Stimulated activated CD4-positive, alpha-beta T cell treated with anti-CD3 and anti-CD28 coated beads, TNF-alpha, amount 100 ng/mL, for 24 hours (primary cell): ENCODE results near the gene LRRC8C.
"Not testable (repeated sequence)": the region's sequence is repeated elsewhere in the genome, so short reads cannot be mapped to it uniquely, and the experiment has no call there.

Experiments
- DNase-seq, 3 experiments: peaks; one replicate each; pipeline ENCODE4 v3.0.0-alpha.2; 2020; ENCODE audit warnings: low read depth in 3 of 3

Gene LRRC8C

GRCh38 chr1:89632657-89633247, at the start of gene LRRC8C:
TSS of gene LRRC8C (plus strand) at chr1:89633120. CDS start at chr1:89686474, 53,354 bp downstream.
- DNase-seq, result peak; percentile 73 to 86 (median 76)

- DNase-seq, result no peak
Observed at GRCh38 chr1:89584211-89584610, 48.7 kb upstream of the LRRC8C start.

GRCh38 chr1:89584781-89585180, 48.1 kb upstream of the LRRC8C start:
- DNase-seq, result no peak

- DNase-seq, result no peak
Observed at GRCh38 chr1:89587729-89588161, 45.2 kb upstream of the LRRC8C start.

- DNase-seq, result no peak
Observed at GRCh38 chr1:89588480-89588879, 44.4 kb upstream of the LRRC8C start.

GRCh38 chr1:89589515-89589914, 43.4 kb upstream of the LRRC8C start:
- DNase-seq, result no peak

GRCh38 chr1:89590341-89591080, 42.4 kb upstream of the LRRC8C start:
- no peak for DNase-seq

- DNase-seq, result not testable (repeated sequence)
Observed at GRCh38 chr1:89592861-89593302, 40.0 kb upstream of the LRRC8C start.

- no peak for DNase-seq
Observed at GRCh38 chr1:89594096-89594740, 38.7 kb upstream of the LRRC8C start.

- DNase-seq, result no peak
Observed at GRCh38 chr1:89596698-89597097, 36.2 kb upstream of the LRRC8C start.

GRCh38 chr1:89598450-89599331, 34.2 kb upstream of the LRRC8C start:
- no peak for DNase-seq

- no peak for DNase-seq
Observed at GRCh38 chr1:89599332-89599630, 33.6 kb upstream of the LRRC8C start.

- no peak for DNase-seq
Observed at GRCh38 chr1:89600451-89601224, 32.3 kb upstream of the LRRC8C start.

- DNase-seq, result no peak
Observed at GRCh38 chr1:89602871-89603404, 30.0 kb upstream of the LRRC8C start.

GRCh38 chr1:89603651-89604413, 29.1 kb upstream of the LRRC8C start:
- DNase-seq, result peak in 2 of 3 experiments; percentile 33 to 55

GRCh38 chr1:89604414-89604735, 28.5 kb upstream of the LRRC8C start:
- no peak for DNase-seq

GRCh38 chr1:89605692-89606091, 27.2 kb upstream of the LRRC8C start:
- no peak for DNase-seq

GRCh38 chr1:89606227-89606980, 26.5 kb upstream of the LRRC8C start:
- no peak for DNase-seq

- DNase-seq, result no peak
Observed at GRCh38 chr1:89607156-89607555, 25.8 kb upstream of the LRRC8C start.
